Kidney (tissue), 14 donors: Measurements from ENCODE around the gene CLMN. TPM values are rescaled to one million over a fixed set of nuclear protein-coding genes. Genes with fewer than 3 reads are reported as not detected.
A peak's percentile ranks its signal among the peaks of the same experiment; 100 is the strongest.

Experiments used
- DNase-seq, 5 donors: peaks; one replicate each; pipeline ENCODE4 v3.0.0-alpha.2; 2013 to 2020
- FAIRE-seq: peaks from 2 replicates; lab custom pipeline; 2012; peaks lifted over from hg19 to GRCh38; lab: Jason Lieb, UNC
- H3K27ac ChIP-seq, 2 donors: one replicate each; pipeline ENCODE4 v1.7.0; 2013; ENCODE audit warnings: low read depth in 2 of 2, low read length in 2 of 2, inconsistent platforms in 1 of 2
- H3K27me3 ChIP-seq: one replicate; pipeline ENCODE4 v1.7.1; 2013; ENCODE audit warnings: low read length, inconsistent platforms; ENCODE audit not compliant: control insufficient read depth, insufficient read depth
- H3K36me3 ChIP-seq, 3 donors: one replicate each; pipeline versions ENCODE4 v1.7.0 to v1.7.1; 2013; ENCODE audit warnings: low read length in 3 of 3, control low read depth in 1 of 3, inconsistent platforms in 1 of 3; ENCODE audit not compliant: insufficient read depth in 3 of 3, control insufficient read depth in 2 of 3
- H3K4me1 ChIP-seq, 3 donors: one replicate each; pipeline versions ENCODE4 v1.7.0 to v1.7.1; 2013; ENCODE audit warnings: low read length in 3 of 3, inconsistent platforms in 1 of 3, low read depth in 1 of 3; ENCODE audit not compliant: control insufficient read depth in 2 of 3, insufficient read depth in 2 of 3
- H3K4me3 ChIP-seq, 3 donors: one replicate each; pipeline versions ENCODE4 v1.7.0 to v1.8.1; 2013; ENCODE audit warnings: low read length in 3 of 3, control low read depth in 1 of 3, inconsistent platforms in 1 of 3
- H3K9ac ChIP-seq, 3 donors: one replicate each; pipeline versions ENCODE4 v1.7.0 to v1.7.1; 2013; ENCODE audit warnings: low read length in 3 of 3, control low read depth in 1 of 3, inconsistent platforms in 1 of 3
- H3K9me3 ChIP-seq, 3 donors: one replicate each; pipeline versions ENCODE4 v1.7.0 to v1.7.1; 2013; ENCODE audit warnings: low read length in 3 of 3, control low read depth in 1 of 3, inconsistent platforms in 1 of 3; ENCODE audit not compliant: control insufficient read depth in 2 of 3, insufficient read depth in 1 of 3
- CTCF ChIP-seq: IDR thresholded peaks from 3 replicates; pipeline ENCODE4 v1.5.1; 2012; ENCODE audit warnings: mild to moderate bottlenecking, moderate library complexity, borderline replicate concordance; ENCODE audit not compliant: insufficient read depth; ENCODE audit errors: extremely low read depth
- intact Hi-C: fragments of 100-400 bp; cut with DNase I; formaldehyde crosslinking; loops from one replicate; pipeline ENCODE4 v1.11.1; 2022
- polyA plus RNA-seq: library from polyadenylated mRNA; stranded (reverse); fragments of 350-450 nt; fragmentation: Illumina TruSeq; extraction: RNeasy Lipid Tissue Mini Kit (QIAGEN cat#74804); gene quantifications from one replicate; pipeline ENCODE4 v1.2.3, GENCODE V29; 2014; ENCODE audit warnings: low read depth, low replicate concordance; ENCODE audit not compliant: insufficient read depth
- total RNA-seq: library from RNA; stranded (reverse); fragmentation: NEBNext Ultra II Directional; extraction: Animal tissue kit (Norgen Biotek cat#: 25700); gene quantifications from one replicate; pipeline ENCODE4 v1.2.1, GENCODE V29; 2021
- donor health status: control.
- donor health status: control.
- donor health status: control.
- donor health status: control.
- donor health status: control.
- donor health status: DM: yes; HTN: yes; CAD: no.
- donor health status: Normal renal cell carcinoma (clear cell type).

Gene CLMN
- total and polyA plus RNA-seq, 2 donors from 2014 or later: 33.1 to 151 TPM

- Histone ChIP-seq H3K4me1 (peaks cover 0 to 15% (median 9%) of the 10 kb centered on the region in 3 donors), H3K9me3 (no peaks in the 10 kb centered on the region), H3K27me3 (no peaks in the 10 kb centered on the region), H3K27ac (no peak overlapping the region), H3K36me3 (no peaks in the 10 kb centered on the region), H3K4me3 (no peak overlapping the region), H3K9ac (no peak overlapping the region)
- no peak for TF ChIP-seq CTCF
- no peak for FAIRE-seq
- DNase-seq: no peak
- intact Hi-C loops: no loop called here
Measured at GRCh38 chr14:95323361-95323760, 3.7 kb upstream of the CLMN start.

GRCh38 chr14:95322651-95323050 lies 2.9 kb upstream of the CLMN start:
- no peak overlapping the region for H3K9ac ChIP-seq
- no peaks in the 10 kb centered on the region for H3K9me3 ChIP-seq
- DNase-seq (no peak), FAIRE-seq (no peak)
- intact Hi-C loops: no loop called here
- no peaks in the 10 kb centered on the region for H3K27me3 ChIP-seq
- no peak overlapping the region for H3K27ac ChIP-seq
- no peaks in the 10 kb centered on the region for H3K36me3 ChIP-seq
- no peak for TF ChIP-seq CTCF
- no peak overlapping the region for H3K4me3 ChIP-seq
- peaks cover 0 to 15% (median 9%) of the 10 kb centered on the region in 3 donors for H3K4me1 ChIP-seq

GRCh38 chr14:95321693-95322455 lies 2.2 kb upstream of the CLMN start:
- no peak for FAIRE-seq
- no peak for TF ChIP-seq CTCF
- intact Hi-C loops: no loop called here
- DNase-seq: no peak
- H3K4me1 ChIP-seq: peaks cover 0 to 17% (median 9%) of the 10 kb centered on the region in 3 donors
- H3K27me3 ChIP-seq: no peaks in the 10 kb centered on the region
- no peaks in the 10 kb centered on the region for H3K36me3 ChIP-seq
- H3K4me3 ChIP-seq: no peak overlapping the region
- H3K27ac ChIP-seq: peak overlapping the region; percentile 10 to 90
- no peaks in the 10 kb centered on the region for H3K9me3 ChIP-seq
- peak overlapping the region in 1 of 3 donors; percentile 20 for H3K9ac ChIP-seq
